Lower leg skin (tissue), 4 donors: Measurements from ENCODE around the gene PTDSS2. TPM values are rescaled to one million over a fixed set of nuclear protein-coding genes. Genes with fewer than 3 reads are reported as not detected.
"Not testable (repeated sequence)": the region's sequence is repeated elsewhere in the genome, so short reads cannot be mapped to it uniquely, and the experiment has no call there.

Experiments
- DNase-seq, 2 donors: peaks; one replicate each; pipeline ENCODE4 v3.0.0-alpha.2; 2019; ENCODE audit warnings: low spot score in 2 of 2
- H3K4me3 ChIP-seq: fragments of 200-600 bp; sonication (generic); 2 replicates; pipeline ENCODE4 v1.5.1; 2017; ENCODE audit warnings: mild to moderate bottlenecking, low read depth; ENCODE audit not compliant: poor library complexity, severe bottlenecking
- CTCF ChIP-seq, 3 donors: fragments of 450-650 bp; IDR thresholded peaks; one replicate each; pipeline ENCODE4 v1.5.1; 2016; ENCODE audit warnings: antibody characterized with exemption in 3 of 3, mild to moderate bottlenecking in 3 of 3, moderate library complexity in 2 of 3
- POLR2A ChIP-seq, 2 donors: fragments of 450-650 bp; IDR thresholded peaks; one replicate each; pipeline ENCODE4 v1.6.1; 2016 to 2017; ENCODE audit warnings: antibody characterized with exemption in 2 of 2, mild to moderate bottlenecking in 1 of 2, moderate library complexity in 1 of 2
- WGBS, 2 donors: methylation state at CpG; one replicate each; pipeline ENCODE4 v1.1.5; 2018; 5-methylcytosine and 5-hydroxymethylcytosine counted together
- intact Hi-C: fragments of 100-400 bp; cut with DNase I; formaldehyde crosslinking; loops from one replicate; pipeline ENCODE4 v1.15.0; 2023; ENCODE audit warnings: low total_unique reads
- total RNA-seq, 4 donors: library from RNA; depleted of rRNA; stranded (reverse); fragments of >200 nt; gene quantifications; one replicate each; pipeline ENCODE4 v1.1.0, GENCODE V29; 2016

The PTDSS2 gene
- total RNA-seq, 4 donors from 2014 or later, result 35.0 to 108 (median 38.7) TPM

- H3K4me3 ChIP-seq, result no peak overlapping the region
- 80 to 83% methylated on average over 10 of the region's 10 CpGs for WGBS, 2 donors
- TF ChIP-seq POLR2A (IDR thresholded peaks at IDR 0.05) (no peak), CTCF (IDR thresholded peaks at IDR 0.05) (no peak)
- intact Hi-C loops, result no loop called here
- DNase-seq, result no peak
Measured at GRCh38 chr11:422249-422656, 27.8 kb upstream of the PTDSS2 start.

GRCh38 chr11:424232-424631 is 25.8 kb upstream of the PTDSS2 start:
- 92 to 93% methylated on average over 4 of the region's 4 CpGs for WGBS, 2 donors
- intact Hi-C loops, result no loop called here

GRCh38 chr11:424766-425165 is 25.3 kb upstream of the PTDSS2 start:
- intact Hi-C loops, result not testable (repeated sequence)

More at GRCh38 chr11:424232-424631, 25.8 kb upstream of the PTDSS2 start:
- DNase-seq, result no peak
- no peak for TF ChIP-seq CTCF (IDR thresholded peaks at IDR 0.05)
- TF ChIP-seq POLR2A (IDR thresholded peaks at IDR 0.05), result no peak
- H3K4me3 ChIP-seq, result no peak overlapping the region

GRCh38 chr11:425301-425700 is 24.8 kb upstream of the PTDSS2 start:
- no peak for DNase-seq
- TF ChIP-seq CTCF (IDR thresholded peaks at IDR 0.05), result no peak
- no peak for TF ChIP-seq POLR2A (IDR thresholded peaks at IDR 0.05)
- whole genome bisulfite sequencing, 2 donors, result 75 to 85% methylated on average over 4 of the region's 4 CpGs
- no peak overlapping the region for H3K4me3 ChIP-seq
- intact Hi-C loops, result no loop called here

More at GRCh38 chr11:424766-425165, 25.3 kb upstream of the PTDSS2 start:
- H3K4me3 ChIP-seq, DNase-seq: not testable (repeated sequence)
- WGBS, 2 donors, result 57 to 64% methylated on average over 32 to 34 of the region's 45 CpGs

GRCh38 chr11:426851-427250 is 23.2 kb upstream of the PTDSS2 start:
- no peak overlapping the region for H3K4me3 ChIP-seq
- no peak for DNase-seq
- TF ChIP-seq CTCF (IDR thresholded peaks at IDR 0.05), result no peak
- no peak for TF ChIP-seq POLR2A (IDR thresholded peaks at IDR 0.05)
- 90 to 96% methylated on average over 7 to 8 of the region's 8 CpGs for WGBS, 2 donors
- intact Hi-C loops, result no loop called here

- 92 to 93% methylated on average over 22 to 24 of the region's 24 CpGs for WGBS, 2 donors
- TF ChIP-seq POLR2A (IDR thresholded peaks at IDR 0.05) (no peak), CTCF (IDR thresholded peaks at IDR 0.05) (no peak)
- DNase-seq, result no peak
- no peak overlapping the region for H3K4me3 ChIP-seq
- intact Hi-C loops, result no loop called here
Measured at GRCh38 chr11:428295-428694, 21.8 kb upstream of the PTDSS2 start.
